Activated CD4-positive, alpha-beta T cell treated with anti-CD3 and anti-CD28 coated beads for 4 hours (primary cell): Measurements from ENCODE around the gene AZU1.

Source experiments
- DNase-seq, 2 donors: peaks; one replicate each; pipeline ENCODE4 v3.0.0-alpha.2; 2020

The AZU1 gene

GRCh38 chr19:855566-856120 lies 28.0 kb downstream of the AZU1 start:
- DNase-seq, result no peak

GRCh38 chr19:858284-858683 lies 30.6 kb downstream of the AZU1 start:
- no peak for DNase-seq

DNA sequence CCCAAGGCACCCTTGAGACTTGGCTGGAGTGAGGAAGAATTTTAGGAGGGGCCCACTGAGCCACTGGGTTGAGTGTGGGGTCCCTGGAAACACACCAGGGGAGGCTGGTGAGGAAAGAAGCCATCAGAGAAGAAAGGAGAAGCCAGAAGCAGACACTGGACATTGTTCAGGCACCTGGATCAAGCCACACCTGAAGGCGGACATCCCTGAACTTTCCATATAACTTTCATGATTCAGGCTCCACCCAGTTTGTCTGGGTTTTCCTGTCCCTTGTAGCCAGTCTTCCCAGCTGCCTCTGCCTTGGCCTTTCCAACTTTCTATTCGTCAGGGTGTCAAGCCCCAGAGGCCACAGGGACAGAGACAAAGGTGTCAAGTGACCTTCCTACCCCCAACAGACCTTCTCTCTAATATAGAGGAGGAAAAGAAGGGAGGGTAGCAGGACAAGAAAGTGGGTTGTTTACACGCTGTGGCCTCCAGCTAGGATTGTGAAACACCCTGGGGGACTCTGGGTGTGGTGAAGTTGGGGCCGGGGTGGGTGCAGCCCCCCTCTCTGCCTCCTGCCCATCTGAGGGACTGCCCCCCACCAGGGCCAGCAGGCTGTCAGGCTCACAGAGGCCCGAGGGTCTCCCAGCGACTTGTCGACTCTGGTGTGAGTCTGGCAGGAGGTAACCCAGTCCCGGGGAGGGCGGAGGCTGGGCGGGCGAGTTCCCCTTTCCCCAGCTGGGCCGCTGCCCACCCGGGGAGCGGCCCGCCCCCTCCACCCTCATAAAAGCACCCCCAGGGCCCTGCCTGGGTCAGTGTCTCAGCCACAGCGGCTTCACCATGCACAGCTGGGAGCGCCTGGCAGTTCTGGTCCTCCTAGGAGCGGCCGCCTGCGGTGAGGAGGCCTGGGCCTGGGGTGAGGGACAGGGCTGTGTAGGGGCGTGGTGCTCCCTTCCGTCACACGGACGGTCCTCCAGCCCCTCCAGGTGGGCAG lies 31.5 kb downstream of the AZU1 start, which contains the start of gene CFD:
TSS of gene CFD (plus strand) at position 797 of the 976 bp plus-strand sequence. CDS start at position 823, 26 bp downstream.
- DNase-seq, result no peak

DNA sequence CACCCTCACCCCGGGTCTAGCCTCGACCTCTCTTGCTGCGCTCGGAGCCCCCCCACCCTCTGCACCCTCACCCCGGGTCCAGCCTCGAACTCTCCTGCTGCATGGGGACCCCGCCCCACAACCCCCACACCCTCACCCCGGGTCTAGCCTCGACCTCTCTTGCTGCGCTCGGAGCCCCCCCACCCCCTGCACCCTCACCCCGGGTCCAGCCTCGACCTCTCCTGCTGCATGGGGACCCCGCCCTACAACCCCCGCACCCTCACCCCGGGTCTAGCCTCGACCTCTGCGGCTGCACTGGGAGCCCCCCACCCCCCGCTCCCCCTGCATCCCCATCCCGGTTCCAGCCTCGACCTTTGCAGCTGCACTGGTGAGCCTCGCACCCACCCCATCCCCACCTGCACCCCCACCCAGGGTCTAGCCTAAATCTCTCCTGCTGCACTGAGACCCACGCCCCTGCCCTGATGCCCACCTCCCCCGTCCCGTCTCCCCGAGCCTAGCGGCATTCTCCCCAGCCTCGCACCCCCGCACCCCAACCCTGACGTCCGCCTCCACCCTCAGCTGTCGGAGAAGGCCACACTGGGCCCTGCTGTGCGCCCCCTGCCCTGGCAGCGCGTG lies 33.6 kb downstream of the AZU1 start:
- DNase-seq, result no peak

- DNase-seq, result peak; percentile 60 to 63
Observed at GRCh38 chr19:861756-862580, 34.3 kb downstream of the AZU1 start.

- peak; percentile 72 to 74 for DNase-seq
Observed at GRCh38 chr19:862581-863314, 35.1 kb downstream of the AZU1 start.

DNA sequence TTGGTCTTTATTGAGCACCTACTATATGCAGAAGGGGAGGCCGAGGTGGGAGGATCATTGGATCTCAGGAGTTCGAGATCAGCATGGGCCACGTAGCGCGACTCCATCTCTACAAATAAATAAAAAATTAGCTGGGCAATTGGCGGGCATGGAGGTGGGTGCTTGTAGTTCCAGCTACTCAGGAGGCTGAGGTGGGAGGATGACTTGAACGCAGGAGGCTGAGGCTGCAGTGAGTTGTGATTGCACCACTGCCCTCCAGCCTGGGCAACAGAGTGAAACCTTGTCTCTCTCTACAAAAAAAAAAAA lies 35.6 kb downstream of the AZU1 start:
- DNase-seq, result no peak

- no peak for DNase-seq
Observed at GRCh38 chr19:866769-867300, 39.2 kb downstream of the AZU1 start.

DNA sequence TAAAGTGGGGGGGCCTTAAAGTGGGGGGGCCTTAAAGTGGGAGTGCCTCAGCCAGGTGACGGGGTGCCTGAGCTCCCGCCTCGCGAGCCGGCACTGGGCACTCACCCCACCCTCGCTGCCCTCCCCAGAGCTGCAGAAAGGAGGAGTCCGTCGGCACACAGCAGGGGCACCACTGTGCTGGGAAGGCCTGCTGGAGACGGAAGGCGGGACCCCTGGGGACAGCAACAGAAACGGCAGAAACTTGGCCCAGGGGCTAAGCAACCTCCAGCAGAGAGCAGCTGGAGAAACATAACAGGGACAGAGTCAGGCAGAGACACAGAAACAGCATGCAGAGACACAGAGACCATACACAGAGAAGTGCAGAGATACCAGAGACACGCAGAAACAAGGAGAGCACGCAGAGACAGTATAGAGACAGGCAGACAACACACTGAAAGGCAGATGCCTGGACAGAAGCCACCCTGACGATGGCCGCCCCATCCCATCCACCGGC lies 39.7 kb downstream of the AZU1 start:
- DNase-seq, result no peak

GRCh38 chr19:867855-868457 lies 40.3 kb downstream of the AZU1 start:
- DNase-seq, result no peak

GRCh38 chr19:868458-869244 lies 41.0 kb downstream of the AZU1 start:
- no peak for DNase-seq

DNA sequence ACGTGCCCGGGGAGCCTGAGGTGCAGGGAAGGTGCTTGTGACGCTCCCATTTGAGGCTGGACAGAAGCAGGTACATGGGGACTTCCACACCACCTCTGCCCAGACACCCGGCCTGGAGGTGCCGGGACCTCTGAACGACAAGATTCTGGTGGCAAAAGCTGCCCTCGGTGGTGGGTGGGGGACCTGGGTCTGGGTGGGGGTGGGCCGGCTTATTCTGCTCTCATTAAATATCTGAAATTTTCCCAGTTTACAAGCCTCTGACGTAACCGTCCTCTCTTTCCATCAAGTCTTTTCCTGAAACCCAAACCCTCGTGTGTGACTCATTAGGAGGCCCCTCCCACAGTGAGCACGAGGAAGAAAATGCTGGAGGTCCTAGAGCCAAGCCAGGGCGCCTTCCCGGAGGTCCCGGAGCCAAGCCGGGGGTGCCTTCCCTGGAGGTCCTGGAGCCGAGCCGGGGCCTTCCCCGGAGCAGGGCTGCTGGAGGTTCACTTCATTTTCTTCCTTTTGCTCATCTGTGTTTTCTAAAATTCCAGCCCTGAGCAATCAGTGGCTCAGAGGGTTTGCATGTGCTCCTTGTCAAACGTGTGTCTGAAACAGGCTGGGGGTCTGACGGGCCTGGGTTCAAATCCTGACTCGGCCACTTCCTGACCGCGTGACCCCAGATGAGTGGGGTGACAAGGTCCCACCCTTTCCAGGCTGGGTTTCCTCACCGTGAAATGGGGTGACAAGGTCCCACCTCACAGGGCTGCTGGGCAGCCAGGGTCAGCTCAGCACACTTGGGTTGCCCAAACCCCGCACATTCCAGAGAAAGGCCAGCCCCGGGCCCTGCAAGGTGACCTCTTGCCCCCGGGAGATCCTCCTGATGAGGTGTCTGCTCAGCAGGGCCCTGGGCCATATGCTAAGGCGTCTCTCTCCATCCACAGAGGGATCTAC lies 41.9 kb downstream of the AZU1 start:
- DNase-seq, result no peak

- no peak for DNase-seq
Observed at GRCh38 chr19:870314-870713, 42.7 kb downstream of the AZU1 start.

- no peak for DNase-seq
Observed at GRCh38 chr19:870963-871401, 43.3 kb downstream of the AZU1 start.

DNA sequence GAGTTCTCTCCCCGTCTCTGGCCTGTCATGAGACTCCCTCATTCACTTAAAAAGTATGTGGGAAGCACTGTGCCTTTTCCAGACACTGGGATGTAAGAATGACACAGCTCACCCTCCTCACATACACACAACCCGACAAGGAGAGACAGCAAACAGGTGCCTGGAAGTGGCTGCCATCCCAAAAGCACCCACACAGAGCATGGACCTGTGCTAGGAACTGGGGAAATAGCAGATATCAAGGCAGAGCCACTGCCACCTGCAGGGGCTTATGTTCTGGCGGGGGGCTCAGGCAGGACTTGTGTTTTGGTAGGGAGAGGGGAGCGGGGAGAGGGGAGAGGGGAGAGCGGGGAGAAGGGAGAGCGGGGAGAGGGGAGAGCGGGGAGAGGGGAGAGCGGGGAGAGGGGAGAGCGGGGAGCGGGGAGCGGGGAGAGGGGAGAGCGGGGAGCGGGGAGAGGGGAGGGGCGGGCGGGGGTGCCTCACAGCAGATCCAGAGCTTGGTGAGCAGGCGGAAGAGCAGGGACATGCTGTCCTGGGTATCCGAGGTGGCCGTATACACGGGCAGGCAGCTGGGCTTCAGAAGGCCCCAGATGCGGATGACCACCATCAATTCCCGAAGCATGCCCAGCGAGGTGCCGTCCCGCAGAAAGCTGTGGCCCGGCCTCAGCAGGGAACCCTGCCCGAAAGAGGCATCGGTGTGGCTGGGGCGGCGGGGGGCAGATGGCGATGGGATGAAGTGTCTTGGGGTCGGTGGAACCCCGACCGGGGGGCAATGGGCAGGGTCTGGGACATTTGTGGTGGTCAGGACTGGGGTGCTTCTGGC lies 44.0 kb downstream of the AZU1 start:
- no peak for DNase-seq

DNA sequence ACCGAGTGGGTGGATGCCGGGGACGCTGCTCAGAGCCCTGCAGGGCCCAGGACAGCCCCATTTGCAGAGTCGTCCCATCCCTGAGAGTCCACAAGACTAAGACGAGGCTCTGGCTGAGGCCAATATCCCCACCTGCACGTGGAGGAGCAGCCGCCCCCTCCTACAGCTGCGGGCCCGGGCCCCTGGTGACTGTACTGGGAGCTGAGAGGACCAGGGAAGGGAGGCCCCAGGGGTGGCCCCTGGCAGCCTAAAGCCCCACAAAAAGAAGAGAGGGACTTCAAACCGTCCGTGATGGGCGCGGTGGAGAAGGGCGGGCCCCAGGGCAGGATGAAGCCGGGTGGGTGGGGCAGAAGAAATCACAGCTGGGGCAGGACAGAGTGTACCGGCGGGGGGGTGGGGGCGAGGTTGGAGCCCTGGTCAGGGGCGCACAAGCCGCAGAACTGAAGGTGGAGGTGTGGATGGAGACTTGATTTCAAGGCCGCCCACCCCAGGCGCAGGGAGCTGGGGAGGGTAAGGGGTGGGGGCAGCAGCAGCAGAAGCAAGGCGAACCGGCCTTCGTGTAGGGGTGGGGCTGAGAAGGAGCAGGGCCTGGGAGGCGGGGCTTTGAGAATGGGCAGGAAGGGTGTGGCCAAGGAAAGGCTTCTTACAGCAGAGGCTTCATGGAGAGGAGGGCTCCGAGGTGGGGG lies 44.8 kb downstream of the AZU1 start:
- peak; percentile 69 to 77 for DNase-seq

GRCh38 chr19:873084-873483 lies 45.4 kb downstream of the AZU1 start:
- DNase-seq, result peak; percentile 54 to 68

DNA sequence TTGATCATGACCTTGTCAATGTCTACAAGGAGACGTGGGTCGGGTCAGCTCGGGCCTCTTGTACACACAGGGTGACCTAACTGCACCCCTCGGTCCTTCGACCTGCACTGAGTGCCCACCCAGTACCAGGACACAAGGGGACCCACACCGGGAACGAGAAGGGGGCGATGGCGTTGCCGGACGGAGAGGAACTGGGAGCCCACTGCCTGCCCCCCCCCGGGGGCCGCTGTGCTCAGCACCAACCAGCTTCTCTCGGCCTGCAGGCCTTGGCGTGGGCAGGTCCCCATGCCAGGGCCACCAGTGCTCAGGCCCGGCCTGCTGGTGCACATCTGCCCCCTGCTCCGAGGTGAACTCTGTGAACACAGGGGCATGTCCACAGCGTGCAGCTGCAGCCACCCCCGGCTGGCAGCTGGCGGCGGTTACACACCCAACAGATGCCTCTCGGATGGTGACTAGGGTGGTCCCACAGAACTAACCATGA lies 46.0 kb downstream of the AZU1 start:
- no peak for DNase-seq
